HG03045 (cell line): ENCODE results near the gene SGMS1.
"Not testable (repeated sequence)": the region's sequence is repeated elsewhere in the genome, so short reads cannot be mapped to it uniquely, and the experiment has no call there.

Experiments
- ATAC-seq: cut with Tn5 transposase; IDR thresholded peaks from one replicate; pipeline ENCODE4 v1.9.1; 2021; ENCODE audit warnings: mild to moderate bottlenecking, moderate library complexity; ENCODE audit not compliant: unreplicated experiment

SGMS1 gene

DNA sequence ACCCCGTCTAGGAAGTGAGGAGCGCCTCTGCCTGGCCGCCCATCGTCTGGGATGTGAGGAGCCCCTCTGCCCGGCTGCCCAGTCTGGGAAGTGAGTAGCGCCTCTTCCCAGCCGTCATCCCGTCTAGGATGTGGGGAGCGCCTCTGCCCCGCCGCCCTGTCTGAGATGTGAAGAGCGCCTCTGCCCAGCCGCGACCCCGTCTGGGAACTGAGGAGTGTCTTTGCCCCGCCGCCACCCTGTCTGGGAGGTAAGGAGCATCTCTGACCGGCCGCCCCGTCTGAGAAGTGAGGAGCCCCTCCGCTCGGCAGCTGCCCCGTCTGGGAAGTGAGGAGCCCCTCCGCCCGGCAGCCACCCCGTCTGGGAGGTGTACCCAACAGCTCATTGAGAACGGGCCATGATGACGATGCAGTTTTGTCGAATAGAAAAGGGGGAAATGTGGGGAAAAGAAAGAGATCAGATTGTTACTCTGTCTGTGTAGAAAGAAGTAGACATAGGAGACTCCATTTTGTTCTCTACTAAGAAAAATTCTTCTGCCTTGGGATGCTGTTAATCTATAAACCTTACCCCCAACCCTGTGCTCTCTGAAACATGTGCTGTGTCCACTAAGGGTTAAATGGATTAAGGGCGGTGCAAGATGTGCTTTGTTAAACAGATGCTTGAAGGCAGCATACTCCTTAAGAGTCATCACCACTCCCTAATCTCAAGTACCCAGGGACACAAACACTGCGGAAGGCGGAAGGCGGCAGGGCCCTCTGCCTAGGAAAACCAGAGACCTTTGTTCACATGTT is 267.9 kb downstream of the SGMS1 start:
- not testable (repeated sequence) for ATAC-seq

DNA sequence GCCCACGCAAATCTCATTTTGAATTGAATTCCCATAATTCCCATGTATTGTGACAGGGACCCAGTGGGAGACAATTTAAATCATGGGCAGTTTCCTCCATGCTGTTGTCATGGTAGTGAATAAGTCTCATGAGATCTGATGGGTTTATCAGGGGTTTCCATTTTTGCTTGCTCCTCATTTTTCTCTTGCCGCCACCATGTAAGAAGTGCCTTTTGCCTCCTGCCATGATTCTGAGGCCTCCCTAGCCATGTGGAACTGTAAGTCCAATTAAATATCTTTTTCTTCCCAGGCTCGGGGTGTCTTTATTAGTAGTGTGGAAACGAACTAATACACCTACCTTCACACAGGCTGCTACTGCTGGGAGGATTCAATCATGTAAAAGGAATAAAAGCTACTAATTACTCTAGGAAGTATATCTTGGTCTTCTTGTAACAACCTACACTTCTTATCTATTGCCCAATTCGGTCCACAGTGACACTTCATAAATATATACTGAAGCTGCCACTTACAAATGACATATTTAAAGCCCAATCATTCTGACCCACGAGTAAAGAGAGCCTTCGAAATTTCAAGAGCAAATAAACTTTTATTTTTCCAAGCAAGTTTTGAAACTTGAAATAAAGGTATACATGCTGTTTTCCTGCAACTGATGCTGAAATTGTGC is 272.1 kb downstream of the SGMS1 start:
- no peak for ATAC-seq

DNA sequence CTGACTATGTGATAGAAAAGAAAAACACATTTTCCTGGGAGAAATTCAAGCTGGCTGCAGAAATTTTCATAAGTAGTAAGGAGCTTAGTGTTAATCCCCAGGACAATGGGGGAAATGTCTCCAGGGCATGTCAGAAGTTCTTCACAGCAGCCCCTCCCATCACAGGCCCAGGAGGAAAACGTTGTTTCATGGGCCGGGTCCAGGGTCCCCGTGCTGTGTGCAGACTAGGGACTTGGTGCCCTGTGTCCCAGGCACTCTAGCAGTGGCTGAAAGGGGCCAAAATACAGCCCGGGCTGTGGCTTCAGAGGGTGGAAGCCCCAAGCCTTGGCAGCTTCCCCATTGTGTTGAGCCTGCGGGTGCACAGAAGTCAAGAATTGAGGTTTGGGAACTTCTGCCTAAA is 273.4 kb downstream of the SGMS1 start:
- no peak for ATAC-seq

DNA sequence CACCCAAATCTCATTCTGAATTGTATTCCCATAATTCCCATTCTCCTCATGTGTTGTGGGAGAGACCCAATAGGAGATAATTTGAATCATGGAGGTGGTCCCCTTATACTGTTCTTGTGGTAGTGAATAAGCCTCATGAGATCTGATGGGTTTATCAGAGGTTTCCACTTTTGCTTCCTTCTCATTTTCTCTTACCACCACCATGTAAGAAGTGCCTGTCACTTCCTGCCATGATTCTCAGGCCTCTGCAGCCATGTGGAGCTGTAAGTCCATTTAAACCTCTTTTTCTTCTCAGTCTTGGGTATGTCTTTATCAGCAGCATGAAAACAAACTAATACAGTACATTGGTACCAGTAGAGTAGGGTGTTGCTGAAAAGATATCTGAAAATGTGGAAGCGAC is 274.2 kb downstream of the SGMS1 start:
- no peak for ATAC-seq

DNA sequence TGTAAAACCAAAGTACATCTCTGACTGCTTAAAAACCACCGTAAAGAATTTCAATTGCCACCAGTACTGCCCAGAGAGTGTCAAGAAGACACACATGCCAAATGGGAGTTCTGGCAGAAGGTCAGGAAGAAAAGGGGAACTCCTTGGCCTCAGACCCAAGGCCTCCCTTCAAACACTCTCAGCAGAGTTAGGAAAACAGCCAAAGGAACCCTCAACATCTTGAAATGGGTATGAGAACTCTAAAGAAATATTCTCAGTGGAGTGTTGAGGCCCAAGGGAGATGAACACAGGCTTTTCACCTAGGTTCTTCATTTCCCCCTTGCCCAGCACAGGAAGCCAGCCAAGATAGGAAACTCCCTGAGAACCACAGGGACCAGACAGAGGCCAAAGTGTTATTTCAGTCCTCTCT is 276.4 kb downstream of the SGMS1 start:
- ATAC-seq, result peak; percentile 82

DNA sequence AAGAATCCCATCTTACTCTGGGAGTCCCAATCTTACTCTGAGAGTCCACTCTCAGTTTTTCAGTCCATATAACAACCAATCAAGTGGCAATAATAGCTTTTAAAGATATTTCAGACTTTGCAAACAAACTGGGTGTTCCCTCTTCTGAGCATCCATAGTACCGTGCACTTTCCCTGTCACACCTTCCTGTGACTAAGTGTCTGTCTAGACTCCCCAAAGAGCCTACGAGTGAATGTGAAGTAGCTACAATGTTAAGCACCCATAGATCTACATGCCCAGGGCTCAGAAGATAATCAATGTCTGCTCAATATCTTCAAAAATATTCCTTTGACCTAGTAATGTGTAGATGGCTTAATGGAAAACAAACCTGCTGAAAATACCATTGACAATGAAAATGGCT is 276.8 kb downstream of the SGMS1 start:
- ATAC-seq, result peak; percentile 10

DNA sequence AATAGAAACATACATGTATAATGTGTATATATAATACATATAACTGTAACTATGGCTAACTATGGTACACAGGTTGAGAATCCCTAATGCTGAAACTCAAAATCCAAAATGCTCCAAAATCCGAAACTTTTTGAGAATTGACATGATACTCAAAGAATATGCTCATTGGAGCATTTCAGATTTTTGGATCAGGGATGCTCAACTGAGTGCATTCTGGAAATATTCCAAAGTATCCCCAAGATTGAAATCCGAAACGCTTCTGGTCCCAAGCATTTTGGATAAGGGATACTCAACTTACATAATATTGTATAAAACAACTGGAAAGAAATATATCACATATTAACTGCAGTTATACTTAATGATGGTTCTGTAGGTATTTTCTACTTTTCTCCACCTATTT is 278.2 kb downstream of the SGMS1 start:
- ATAC-seq, result no peak

DNA sequence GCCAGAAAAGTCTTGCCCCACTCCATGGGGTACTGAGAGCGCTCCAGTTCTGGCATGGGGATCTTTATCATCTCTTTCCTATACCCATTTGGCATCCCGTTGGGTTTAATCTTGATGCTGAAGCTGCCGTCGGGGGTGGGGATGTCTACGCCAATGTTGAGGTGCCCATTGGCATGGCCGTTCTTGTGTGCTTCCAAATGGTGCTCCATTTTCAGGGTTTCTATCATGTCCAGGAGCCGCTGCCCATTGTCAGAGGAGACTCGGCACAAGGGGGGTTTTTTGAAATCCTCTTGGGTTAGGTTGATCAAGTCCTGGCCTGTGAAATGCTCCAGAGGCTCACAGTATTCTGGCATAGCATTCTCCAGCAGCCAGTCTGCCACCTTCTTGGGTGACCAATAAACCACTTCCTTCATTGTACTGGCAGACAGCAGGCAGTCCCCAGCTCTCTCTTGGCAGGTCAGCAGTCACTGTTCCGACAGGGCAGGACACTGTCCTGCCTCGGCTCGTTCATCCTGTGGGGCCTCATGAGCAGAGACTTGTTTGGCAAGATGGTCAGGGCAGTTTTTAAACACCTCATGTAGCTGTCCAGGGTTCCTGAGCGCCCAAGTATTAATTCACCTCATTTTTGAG is 279.9 kb downstream of the SGMS1 start:
- no peak for ATAC-seq

DNA sequence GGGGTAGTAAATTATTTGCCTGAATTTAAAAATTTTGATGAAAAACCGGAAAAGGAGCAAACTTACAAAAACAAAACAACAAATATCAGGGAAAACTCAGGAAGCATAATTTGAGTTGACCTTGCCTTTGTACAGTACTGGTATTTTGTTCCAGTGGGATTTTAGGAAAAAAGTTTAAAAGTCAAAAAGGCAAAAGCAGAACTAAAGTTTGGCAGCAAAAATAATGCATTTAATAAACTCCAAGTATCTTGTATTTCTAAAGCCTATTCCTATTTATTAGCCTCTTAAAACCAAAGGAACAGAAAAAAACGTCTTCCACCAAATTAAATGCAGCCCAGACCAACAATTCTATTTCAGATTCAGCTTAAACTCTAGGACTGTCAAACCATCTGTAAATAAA is 281.8 kb downstream of the SGMS1 start:
- ATAC-seq, result no peak

DNA sequence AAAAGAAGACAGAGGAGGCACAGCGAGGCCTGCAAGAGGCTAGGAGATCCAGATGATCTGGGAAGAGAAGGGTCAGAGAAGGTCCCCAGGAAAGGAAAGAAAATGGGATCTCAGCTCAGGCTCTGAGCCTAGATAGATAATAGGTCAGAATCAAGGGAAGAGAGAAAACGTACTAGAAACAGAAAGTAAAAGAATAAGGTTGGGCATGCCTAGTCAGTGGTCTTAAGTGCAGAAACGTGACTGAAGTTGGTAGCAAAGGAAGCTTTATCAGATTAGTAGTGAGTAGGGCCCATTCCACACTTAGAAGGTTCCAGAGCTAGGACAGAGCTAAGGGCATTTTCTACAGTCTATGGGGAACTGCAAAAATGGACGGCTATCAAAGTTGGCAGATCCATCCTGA is 287.6 kb downstream of the SGMS1 start:
- ATAC-seq, result no peak

DNA sequence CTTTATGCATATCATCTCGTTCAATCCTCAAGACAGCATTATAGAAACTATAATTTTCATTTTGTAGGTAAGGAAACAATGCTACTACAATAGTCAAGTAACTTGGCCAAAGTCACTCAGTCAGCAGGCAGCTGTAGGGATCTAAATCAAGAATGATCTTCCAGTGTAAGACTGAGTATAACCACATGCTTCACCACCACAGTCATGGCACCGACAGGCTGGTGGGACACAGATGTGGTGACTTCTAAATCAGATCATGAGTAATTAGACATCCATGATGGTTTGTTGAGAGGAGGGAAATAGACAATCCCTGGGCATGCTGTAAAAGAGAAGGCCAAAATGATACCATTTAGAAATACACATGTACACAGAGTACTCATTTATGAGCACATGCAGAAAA is 288.4 kb downstream of the SGMS1 start:
- no peak for ATAC-seq

DNA sequence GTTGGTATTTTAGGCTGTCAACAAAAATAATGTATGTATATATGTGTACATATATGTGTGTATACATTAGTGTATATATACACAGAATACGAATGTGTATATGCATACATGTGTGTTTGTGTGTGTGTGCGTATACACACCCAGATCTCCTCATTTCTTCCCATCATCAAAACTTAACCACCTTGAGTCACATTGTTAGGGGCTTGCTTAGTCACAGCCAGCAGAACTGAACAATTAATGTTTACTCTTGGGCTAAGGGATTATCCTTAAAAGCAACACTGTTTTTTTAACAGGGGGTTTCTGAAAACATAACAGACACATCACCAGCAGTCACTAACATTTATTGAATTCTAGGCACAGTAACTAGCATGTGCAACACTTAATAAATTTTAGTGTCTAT is 289.5 kb downstream of the SGMS1 start:
- no peak for ATAC-seq

DNA sequence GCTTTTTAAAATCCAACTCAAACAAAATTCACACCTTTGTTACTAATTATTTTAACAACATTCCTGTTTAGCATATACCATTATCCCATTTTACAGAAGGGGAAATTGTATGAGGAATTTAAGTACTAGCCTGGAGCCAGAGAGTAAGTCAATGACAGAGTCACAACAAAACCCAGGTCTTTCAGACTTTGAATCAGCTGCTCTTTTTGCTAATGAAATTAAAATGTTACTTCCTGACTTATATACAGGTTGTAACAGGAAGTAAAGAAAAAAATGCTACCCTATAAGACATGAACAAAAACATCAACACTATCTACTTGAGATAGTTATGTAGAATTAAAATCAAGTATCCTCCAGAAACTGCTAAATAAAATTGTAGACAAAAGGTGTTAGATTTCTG is 289.9 kb downstream of the SGMS1 start:
- no peak for ATAC-seq

DNA sequence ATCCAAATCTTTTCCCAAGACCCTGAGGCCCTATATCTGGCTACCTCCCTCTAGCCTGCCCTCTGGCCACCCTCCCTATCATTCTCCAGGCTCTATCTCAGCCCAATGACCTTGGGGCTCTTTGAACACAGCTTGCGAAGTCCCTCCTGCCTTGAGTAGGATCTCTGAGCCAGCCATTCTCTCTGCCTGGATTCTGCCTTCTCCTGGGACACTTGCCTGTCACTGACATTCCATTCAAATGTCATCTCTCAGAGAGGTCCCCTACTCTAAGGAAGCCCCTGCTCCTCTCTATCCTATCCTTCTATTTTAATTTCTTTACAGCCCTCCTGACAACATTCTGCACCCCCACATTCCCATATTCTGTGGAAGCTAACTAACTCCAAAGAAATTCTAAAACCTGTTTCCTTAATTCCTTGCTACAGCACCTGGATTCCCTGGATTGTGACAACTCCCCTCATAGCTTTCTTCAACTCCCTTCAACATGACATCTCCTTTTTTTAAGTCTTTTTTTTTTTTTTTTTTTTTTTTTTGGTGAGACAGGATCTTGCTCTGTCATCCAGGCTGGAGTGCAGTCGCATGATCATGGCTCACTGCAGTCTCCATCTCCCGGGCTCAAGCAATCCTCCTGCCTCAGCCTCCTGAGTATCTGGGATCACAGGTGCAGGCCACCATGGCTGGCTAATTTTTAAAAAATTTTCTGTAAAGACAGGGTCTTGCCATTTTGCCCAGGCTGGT is 291.5 kb downstream of the SGMS1 start:
- no peak for ATAC-seq

DNA sequence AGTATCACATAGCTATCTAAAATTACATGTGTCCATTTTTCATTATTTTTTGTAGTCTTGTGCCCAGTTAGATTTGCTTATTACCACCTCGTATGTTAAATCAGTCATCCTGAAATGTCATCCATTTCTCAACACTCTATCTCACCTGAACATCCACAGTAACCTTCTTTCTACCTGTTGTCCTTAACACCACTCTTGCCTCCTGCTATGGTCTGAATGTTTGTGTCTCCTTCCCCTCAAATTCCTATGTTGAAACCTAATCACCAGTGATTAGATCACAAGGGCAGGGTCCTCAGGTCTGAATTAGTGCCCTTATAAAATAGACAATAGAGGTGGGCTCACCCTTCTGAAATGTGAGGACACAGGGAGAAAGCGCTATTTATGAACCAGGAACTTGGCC is 292.3 kb downstream of the SGMS1 start:
- ATAC-seq, result no peak

DNA sequence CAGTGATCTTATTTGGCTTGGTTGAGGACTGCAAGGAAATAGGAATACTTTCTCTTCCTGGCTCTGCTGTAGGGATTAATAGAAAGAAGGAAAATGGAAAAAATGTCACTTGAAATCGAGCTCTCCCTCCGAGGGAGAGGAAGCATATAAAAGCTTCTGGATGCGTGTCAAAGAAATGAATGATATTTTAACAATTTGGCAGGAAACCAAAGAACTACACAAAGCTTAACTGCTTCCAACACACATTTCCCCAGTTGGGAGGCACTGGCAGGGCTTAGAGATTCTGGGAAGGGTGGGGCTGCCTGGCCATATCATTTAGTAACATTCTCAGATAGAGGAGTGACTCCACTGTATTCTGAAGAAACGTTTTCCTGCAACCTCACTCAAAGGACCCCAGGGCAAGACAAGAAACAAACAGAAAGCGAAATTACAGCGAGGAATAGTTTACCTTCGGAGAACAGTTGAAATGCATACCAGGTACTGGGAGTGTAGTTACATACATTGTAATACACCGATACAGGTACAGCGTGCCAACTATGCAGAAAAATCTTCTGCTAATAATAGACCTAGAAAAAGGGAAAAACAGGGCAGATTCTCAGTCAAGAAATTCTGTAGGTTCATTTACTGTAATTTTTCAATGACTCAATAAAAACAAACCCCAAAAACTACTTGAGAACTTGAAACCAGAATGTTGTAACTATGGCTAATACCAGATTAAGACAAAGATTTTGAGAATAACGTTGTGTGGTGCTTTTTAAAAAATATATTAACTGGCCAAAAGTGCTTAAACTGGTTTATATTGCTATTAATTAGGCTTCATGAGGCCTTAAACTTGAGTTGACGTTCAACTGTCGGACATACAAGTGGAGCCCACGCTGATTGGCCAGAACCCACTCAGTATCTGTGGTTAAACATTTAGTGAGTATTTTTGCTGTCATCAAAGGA is 296.7 kb downstream of the SGMS1 start:
- ATAC-seq, result no peak

DNA sequence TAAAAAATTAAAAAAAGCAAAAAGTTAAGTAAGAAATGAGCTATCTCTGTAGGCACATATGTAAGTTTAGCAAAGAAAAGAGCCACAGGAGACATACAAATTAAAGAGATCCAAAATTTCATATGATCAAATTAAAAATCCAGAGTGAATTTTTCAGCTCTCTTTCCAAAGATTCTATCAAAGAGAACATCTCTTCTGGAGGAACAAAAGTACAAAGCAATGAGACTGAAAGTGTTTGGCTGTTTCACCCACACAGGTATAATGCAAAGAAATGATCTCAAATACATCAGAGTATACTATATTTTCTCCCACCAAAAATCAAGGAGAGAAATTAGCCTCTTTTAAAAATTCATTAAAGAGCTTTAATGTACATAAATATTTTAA is 297.6 kb downstream of the SGMS1 start:
- no peak for ATAC-seq

DNA sequence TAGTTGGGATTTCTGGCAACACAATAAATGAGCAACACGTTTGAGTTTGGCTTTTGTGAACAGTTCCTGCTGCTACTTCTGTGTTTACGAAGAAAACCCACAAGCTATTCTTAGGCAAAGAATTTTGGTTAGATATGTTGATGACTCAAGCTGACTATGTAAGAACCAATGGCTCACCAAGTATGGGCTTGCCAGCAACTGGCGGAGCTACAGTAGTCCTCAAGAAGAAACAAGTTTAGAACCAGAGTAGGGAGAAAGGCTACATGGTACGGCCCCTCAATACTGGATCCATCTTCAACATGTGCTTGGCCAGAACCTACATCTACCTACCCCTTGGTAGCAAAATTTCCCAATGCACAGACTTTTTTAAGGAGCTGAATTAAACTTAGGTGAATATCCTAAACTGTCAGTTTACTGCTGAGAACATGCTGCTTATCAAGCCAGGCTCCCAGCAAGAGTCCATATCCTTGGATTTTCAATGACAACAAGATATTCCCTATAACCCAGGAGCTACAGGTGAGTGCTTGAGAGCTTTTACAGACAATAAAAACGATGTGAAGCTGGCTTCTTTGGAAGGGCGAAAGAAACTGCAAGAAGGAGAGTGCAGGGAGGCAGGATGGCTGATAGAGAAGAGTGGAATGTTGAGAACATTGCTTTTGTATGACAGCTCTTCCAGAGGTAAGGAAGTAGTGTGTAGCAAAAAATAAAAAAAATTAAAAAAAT is 298.1 kb downstream of the SGMS1 start:
- no peak for ATAC-seq

DNA sequence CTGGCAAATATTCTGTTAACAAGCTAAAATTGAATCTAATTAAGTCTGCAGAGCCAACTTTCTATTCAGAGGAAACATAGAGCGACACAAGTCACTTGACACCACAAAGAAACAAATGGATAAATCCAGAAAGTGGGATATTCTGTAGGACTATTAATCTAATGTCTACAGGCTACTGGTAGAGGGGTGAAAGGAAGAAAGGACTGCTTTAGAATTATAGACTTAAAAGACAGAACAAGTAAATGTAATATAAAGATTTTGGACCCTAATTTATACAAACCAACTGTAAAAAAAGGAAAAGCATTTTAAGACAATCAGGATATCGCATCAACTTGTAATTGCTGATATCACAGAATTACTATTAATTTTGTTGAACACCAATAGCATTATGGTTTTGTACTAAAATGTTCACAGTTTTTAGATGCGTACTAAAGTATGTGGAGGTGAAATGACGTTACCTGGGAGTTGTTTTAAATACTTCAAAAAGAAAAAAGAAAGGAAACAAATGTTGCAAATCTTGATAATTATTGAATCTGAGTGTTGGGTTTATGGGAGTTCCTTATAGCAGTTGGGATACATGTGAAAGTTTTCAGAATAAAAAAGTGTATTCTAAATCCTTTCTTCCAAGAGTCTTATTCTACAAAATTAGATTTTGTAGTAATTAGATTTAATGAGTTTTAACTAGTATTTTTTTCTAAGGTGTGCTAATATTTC is 298.9 kb downstream of the SGMS1 start:
- no peak for ATAC-seq
